Renal cortical epithelial cell (primary cell): ENCODE measurements around the gene TH. TPM values are rescaled to one million over a fixed set of nuclear protein-coding genes. Genes with fewer than 3 reads are reported as not detected.

Experiments used
- total RNA-seq: library from RNA; depleted of rRNA; stranded (reverse); fragments of >200 nt; gene quantifications from 2 replicates; pipeline ENCODE4 v1.2.3, GENCODE V29; 2014

The TH gene
- total RNA-seq, 1 donor from 2014 or later: 0.30 TPM

Other genes with a start within 250 kb of the TH start
- 3.6 and 173 TPM in 2 replicates for gene MRPL23, start 224.5 kb downstream of the TH start, total RNA-seq
- gene H19, start 174.0 kb downstream of the TH start, total RNA-seq: 0.55 TPM in 1 of 2 replicates, not detected in the other
- gene IGF2, start 32.4 kb downstream of the TH start, total RNA-seq: 0.75 TPM in 1 of 2 replicates, not detected in the other
- gene INS, start 10.6 kb downstream of the TH start, total RNA-seq: not detected in 2 replicates
- gene ASCL2, start 98.8 kb upstream of the TH start, total RNA-seq: not detected in 2 replicates
- 0.10 TPM in 1 of 2 replicates, not detected in the other for gene C11orf21, start 130.1 kb upstream of the TH start, total RNA-seq
- not detected in 2 replicates for gene TSPAN32, start 130.2 kb upstream of the TH start, total RNA-seq
- 131 and 666 TPM in 2 replicates for gene CD81, start 205.5 kb upstream of the TH start, total RNA-seq
- 46.1 and 73.3 TPM in 2 replicates for gene TSSC4, start 228.9 kb upstream of the TH start, total RNA-seq